Measurements from ENCODE around the gene PRDX4.

PRDX4 gene

GRCh38 chrX:23660766-23661132 is 6.5 kb upstream of the PRDX4 start:
- TF ChIP-seq CTCF (IDR thresholded peaks at IDR 0.05; ENCODE audit: borderline replicate concordance, insufficient read depth, low read depth, low read length), result no peak
- H3K4me3 ChIP-seq (ENCODE audit: low read depth, low read length), result no peak overlapping the region

GRCh38 chrX:23661671-23662070 is 5.6 kb upstream of the PRDX4 start:
- H3K4me3 ChIP-seq (ENCODE audit: low read depth, low read length), result no peak overlapping the region
- no peak for TF ChIP-seq CTCF (IDR thresholded peaks at IDR 0.05; ENCODE audit: borderline replicate concordance, insufficient read depth, low read depth, low read length)

- TF ChIP-seq CTCF (IDR thresholded peaks at IDR 0.05; ENCODE audit: borderline replicate concordance, insufficient read depth, low read depth, low read length), result no peak
- no peak overlapping the region for H3K4me3 ChIP-seq (ENCODE audit: low read depth, low read length)
Observed at GRCh38 chrX:23662187-23662586, 5.1 kb upstream of the PRDX4 start.

GRCh38 chrX:23662853-23663252 is 4.4 kb upstream of the PRDX4 start:
- H3K4me3 ChIP-seq (ENCODE audit: low read depth, low read length), result no peak overlapping the region
- no peak for TF ChIP-seq CTCF (IDR thresholded peaks at IDR 0.05; ENCODE audit: borderline replicate concordance, insufficient read depth, low read depth, low read length)

GRCh38 chrX:23664496-23664895 is 2.8 kb upstream of the PRDX4 start:
- no peak for TF ChIP-seq CTCF (IDR thresholded peaks at IDR 0.05; ENCODE audit: borderline replicate concordance, insufficient read depth, low read depth, low read length)
- H3K4me3 ChIP-seq (ENCODE audit: low read depth, low read length), result no peak overlapping the region

- TF ChIP-seq CTCF (IDR thresholded peaks at IDR 0.05; ENCODE audit: borderline replicate concordance, insufficient read depth, low read depth, low read length), result no peak
- no peak overlapping the region for H3K4me3 ChIP-seq (ENCODE audit: low read depth, low read length)
Observed at GRCh38 chrX:23666282-23666681, 1.0 kb upstream of the PRDX4 start.

GRCh38 chrX:23668335-23668734 is 1.0 kb downstream of the PRDX4 start:
- H3K4me3 ChIP-seq (ENCODE audit: low read depth, low read length), result peak overlapping the region; percentile 77
- TF ChIP-seq CTCF (IDR thresholded peaks at IDR 0.05; ENCODE audit: borderline replicate concordance, insufficient read depth, low read depth, low read length), result no peak
